ENCODE data around the gene GJA9.
A peak's percentile ranks its signal among the peaks of the same experiment; 100 is the strongest.

The GJA9 gene

GRCh38 chr1:38896169-38896568 is 14.8 kb upstream of the GJA9 start:
- TF ChIP-seq POLR2A (IDR thresholded peaks at IDR 0.05; ENCODE audit: low read length): no peak
- TF ChIP-seq GATA1 (IDR thresholded peaks at IDR 0.05; ENCODE audit: low read depth, low read length): no peak
- DNase-seq: no peak

DNA sequence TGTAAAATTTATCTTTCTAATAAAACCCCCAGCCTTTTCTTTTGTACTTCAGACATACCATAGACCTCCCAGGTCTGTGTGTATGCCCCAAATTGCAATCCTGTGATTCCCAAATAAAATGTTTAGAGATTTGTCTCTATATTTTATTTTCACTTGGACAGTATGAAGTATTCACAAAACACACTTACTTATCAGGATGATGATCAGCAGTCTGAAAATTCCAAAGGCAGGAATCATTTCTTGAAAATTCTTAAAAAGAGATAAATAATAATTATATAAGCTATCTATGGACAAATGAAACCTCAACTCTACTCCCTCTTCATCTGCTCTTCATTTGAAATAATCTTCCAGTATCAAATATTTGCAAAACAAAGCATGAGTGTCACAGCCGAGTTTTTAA is 11.6 kb upstream of the GJA9 start:
- no peak for DNase-seq
- TF ChIP-seq GATA1 (IDR thresholded peaks at IDR 0.05; ENCODE audit: low read depth, low read length): no peak
- no peak for TF ChIP-seq POLR2A (IDR thresholded peaks at IDR 0.05; ENCODE audit: low read length)

DNA sequence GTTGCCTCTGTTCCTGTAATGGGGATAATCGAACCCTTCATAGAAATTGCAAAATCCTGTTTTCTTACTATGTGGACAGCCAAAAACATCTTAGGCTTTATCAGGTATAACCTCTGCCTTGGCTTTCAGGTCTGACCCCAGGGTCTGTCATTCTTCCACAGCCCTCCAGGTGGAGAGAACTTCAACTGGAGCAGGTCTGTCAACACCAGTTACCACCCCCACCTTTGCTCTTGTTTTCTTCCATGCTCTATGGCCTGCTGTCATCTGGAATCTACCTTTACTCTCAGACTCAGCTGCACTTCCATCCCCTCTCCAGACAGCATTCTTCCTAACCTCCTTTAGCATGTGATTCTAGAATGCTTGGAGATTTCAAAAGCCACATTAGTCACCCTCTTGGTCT is 10.4 kb upstream of the GJA9 start:
- DNase-seq: peak; percentile 20 to 23
- TF ChIP-seq POLR2A (IDR thresholded peaks at IDR 0.05; ENCODE audit: low read length): no peak
- no peak for TF ChIP-seq GATA1 (IDR thresholded peaks at IDR 0.05; ENCODE audit: low read depth, low read length)

- TF ChIP-seq GATA1 (IDR thresholded peaks at IDR 0.05; ENCODE audit: low read depth, low read length) (no peak), POLR2A (IDR thresholded peaks at IDR 0.05; ENCODE audit: low read length) (no peak)
- no peak for DNase-seq
Observed at GRCh38 chr1:38889589-38889988, 8.2 kb upstream of the GJA9 start.

GRCh38 chr1:38888423-38889333 is 7.3 kb upstream of the GJA9 start:
- DNase-seq: no peak
- no peak for TF ChIP-seq POLR2A (IDR thresholded peaks at IDR 0.05; ENCODE audit: low read length)
- TF ChIP-seq GATA1 (IDR thresholded peaks at IDR 0.05; ENCODE audit: low read depth, low read length): no peak

DNA sequence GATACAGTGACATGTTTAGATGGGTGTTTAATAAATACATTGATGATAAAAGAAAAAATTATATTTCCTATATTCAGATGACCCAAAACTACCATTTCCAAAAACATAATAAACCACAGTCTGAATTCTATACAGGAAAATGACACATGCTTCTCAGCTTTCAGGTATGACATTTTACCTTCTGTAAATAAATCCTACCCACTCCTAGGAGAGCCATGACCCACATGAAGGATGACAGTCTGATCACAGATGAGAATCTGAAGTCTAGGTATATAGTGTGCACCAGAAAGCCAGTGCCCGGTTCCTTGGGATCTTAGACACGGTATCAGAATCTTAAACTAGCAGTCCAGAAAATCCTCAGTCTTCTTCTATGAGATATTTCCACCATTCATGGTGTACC is 3.7 kb upstream of the GJA9 start:
- DNase-seq: no peak
- TF ChIP-seq POLR2A (IDR thresholded peaks at IDR 0.05; ENCODE audit: low read length): no peak
- TF ChIP-seq GATA1 (IDR thresholded peaks at IDR 0.05; ENCODE audit: low read depth, low read length): no peak

GRCh38 chr1:38875811-38876210 is 5.6 kb downstream of the GJA9 start:
- TF ChIP-seq GATA1 (IDR thresholded peaks at IDR 0.05; ENCODE audit: low read depth, low read length) (no peak), POLR2A (IDR thresholded peaks at IDR 0.05; ENCODE audit: low read length) (no peak)

DNA sequence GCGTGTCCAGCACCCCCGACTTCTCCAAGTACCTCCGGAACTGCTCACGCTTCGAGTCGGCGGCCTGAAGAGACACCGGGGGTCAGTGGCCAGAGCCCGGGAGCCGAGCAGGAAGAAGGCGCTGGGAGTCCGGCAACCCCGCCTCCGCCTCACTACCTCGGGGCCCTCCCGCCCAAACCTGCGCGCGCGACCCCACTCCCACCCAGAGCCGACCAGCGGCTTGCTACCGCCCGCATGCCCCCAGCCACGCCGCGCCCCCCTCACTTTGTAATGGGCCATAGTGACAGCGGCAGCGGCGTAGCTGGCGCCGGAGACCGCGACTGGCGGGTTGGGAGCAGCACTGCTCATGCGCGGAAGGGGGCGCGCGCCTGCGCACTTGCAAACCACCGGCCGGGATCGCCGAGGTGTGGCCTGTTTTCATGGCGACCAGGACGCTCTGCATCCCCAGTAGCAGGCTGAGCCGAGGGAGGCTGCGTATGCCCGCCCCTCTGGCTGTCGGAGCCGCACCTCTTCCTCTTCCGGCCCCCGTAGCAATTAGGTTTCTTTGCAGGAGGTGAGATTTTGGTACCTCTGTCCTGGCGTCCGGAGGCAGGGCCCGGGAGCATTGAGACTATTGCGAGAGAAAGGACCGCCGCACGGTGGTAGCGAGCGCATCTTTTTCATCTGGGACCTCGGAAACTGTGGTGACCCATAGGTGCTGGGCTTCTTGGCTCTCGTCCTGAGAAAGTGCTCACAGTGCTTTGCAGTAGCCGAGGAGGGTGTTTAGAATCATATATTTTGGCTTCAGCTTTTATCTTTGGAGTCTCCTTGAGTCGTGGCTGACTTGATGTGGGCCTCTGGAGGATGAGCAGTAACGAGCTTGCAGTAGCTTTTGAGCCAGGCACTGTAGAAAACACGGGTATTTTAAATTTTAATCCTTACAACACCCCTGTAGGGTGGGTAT is 8.1 kb downstream of the GJA9 start, which contains the start of gene MYCBP:
Gene MYCBP (minus strand): TSS at position 322 of the 943 bp plus-strand sequence. CDS start 43 bp downstream, at position 279.
- TF ChIP-seq GATA1 (IDR thresholded peaks at IDR 0.05; ENCODE audit: low read depth, low read length): no peak
- peak; percentile 69 for TF ChIP-seq POLR2A (IDR thresholded peaks at IDR 0.05; ENCODE audit: low read length)
- DNase-seq: peak; percentile 98

More at GRCh38 chr1:38875811-38876210, 5.6 kb downstream of the GJA9 start:
- no peak for DNase-seq

- TF ChIP-seq GATA1 (IDR thresholded peaks at IDR 0.05; ENCODE audit: low read depth, low read length) (no peak), POLR2A (IDR thresholded peaks at IDR 0.05; ENCODE audit: low read length) (no peak)
- DNase-seq: peak; percentile 56 to 62
Observed at GRCh38 chr1:38872401-38873026, 8.9 kb downstream of the GJA9 start.

DNA sequence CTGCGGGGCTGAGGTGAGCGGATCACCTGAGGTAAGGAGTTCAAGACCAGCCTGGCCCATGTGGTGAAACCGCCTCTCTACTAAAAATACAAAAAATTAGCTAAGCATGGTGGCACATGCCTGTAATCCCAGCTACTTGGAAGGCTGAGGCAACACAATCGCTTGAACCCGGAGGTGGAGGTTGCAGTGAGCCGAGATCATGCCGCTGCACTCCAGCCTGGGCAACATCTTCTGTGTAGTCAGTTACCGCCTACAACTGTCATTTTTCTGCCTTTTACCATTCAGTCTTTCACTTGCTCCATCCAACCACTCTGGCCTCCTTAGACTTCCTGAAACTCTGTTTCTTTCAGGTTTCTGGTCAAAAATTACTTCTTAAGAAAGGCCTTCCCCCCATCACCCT is 10.4 kb downstream of the GJA9 start:
- no peak for DNase-seq
- no peak for TF ChIP-seq POLR2A (IDR thresholded peaks at IDR 0.05; ENCODE audit: low read length)
- no peak for TF ChIP-seq GATA1 (IDR thresholded peaks at IDR 0.05; ENCODE audit: low read depth, low read length)

GRCh38 chr1:38867208-38867607 is 14.2 kb downstream of the GJA9 start:
- DNase-seq: no peak
- TF ChIP-seq POLR2A (IDR thresholded peaks at IDR 0.05; ENCODE audit: low read length): no peak
- no peak for TF ChIP-seq GATA1 (IDR thresholded peaks at IDR 0.05; ENCODE audit: low read depth, low read length)

DNA sequence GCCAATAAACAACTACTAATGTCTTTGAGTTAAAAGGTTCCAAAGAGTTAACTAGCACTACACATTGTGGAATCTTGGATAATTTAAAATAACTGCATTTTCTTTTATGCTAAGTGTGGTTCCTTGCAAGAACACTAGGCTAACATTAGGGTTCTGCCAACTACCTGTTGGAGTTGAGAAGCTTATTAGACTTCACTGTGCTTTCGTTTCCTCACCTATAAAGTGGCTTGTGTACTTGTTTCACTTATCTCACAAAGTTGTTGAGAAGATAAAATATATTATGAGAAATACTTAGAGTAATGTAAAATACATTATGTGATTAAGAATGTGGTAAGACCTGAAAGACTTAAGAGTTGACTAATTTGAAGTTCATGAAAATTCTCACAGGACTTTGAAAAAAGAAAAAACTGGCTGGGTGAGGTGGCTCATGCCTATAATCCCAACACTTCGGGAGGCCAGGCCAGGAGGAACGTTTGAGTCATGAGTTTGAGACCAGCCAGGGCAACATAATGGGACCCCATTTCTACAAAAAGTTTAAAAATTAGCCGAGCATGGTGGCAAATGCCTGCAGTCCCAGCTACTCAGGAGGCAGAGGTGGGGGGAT is 16.2 kb downstream of the GJA9 start:
- DNase-seq: no peak
- TF ChIP-seq POLR2A (IDR thresholded peaks at IDR 0.05; ENCODE audit: low read length) (no peak), GATA1 (IDR thresholded peaks at IDR 0.05; ENCODE audit: low read depth, low read length) (no peak)

DNA sequence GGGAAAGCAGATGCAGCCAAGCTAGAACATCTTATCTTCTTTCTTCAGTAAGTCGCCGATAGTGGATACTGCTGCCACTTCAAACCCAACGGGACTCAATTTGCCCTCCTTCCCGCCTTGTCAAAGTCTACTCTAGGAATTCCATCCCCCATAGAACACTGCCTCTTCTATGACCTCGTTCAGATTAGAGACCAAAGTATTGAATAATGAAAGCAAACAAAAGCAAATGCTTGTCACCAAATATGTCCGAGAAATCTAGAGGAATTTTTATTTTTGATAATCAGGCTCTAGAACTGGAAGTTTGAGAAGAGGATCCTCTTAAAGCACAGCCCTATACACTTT is 21.0 kb downstream of the GJA9 start:
- TF ChIP-seq GATA1 (IDR thresholded peaks at IDR 0.05; ENCODE audit: low read depth, low read length) (no peak), POLR2A (IDR thresholded peaks at IDR 0.05; ENCODE audit: low read length) (no peak)
- DNase-seq: no peak

All from erythroblast (primary cell).